WTC11 (cell line): ENCODE measurements around the gene SNX13.

Source experiments
- ESRRA ChIP-seq: sonication (generic); formaldehyde crosslinking; IDR thresholded peaks from 2 replicates; pipeline ENCODE4 v1.8.1; 2022; ENCODE audit warnings: mild to moderate bottlenecking, missing genetic modification reagents, borderline replicate concordance
- SP1 ChIP-seq: sonication (generic); formaldehyde crosslinking; conservative IDR thresholded peaks from 2 replicates; pipeline ENCODE4 v1.8.1; 2022; ENCODE audit warnings: missing genetic modification reagents
- TEAD4 ChIP-seq: sonication (generic); formaldehyde crosslinking; IDR thresholded peaks from 2 replicates; pipeline ENCODE4 v1.8.0; 2022; ENCODE audit warnings: mild to moderate bottlenecking, missing genetic modification reagents
- TF ChIP-seq, protein P1 (sequence below): sonication (generic); formaldehyde crosslinking; IDR thresholded peaks from 2 replicates; pipeline ENCODE4 v1.8.0; 2022; ENCODE audit warnings: mild to moderate bottlenecking, missing genetic modification reagents
- TF ChIP-seq, protein P2 (sequence below): sonication (generic); formaldehyde crosslinking; IDR thresholded peaks from 2 replicates; pipeline ENCODE4 v1.8.0; 2022; ENCODE audit warnings: mild to moderate bottlenecking, missing genetic modification reagents
- TF ChIP-seq, protein P3 (sequence below): sonication (generic); formaldehyde crosslinking; IDR thresholded peaks from 2 replicates; pipeline ENCODE4 v1.8.1; 2022; ENCODE audit warnings: low read depth, mild to moderate bottlenecking, moderate library complexity, missing genetic modification reagents, borderline replicate concordance
- TF ChIP-seq, protein P4 (sequence below): fragments of 200-600 bp; IDR thresholded peaks from 2 replicates; pipeline ENCODE4 v1.8.0; 2022; ENCODE audit warnings: antibody characterized with exemption
- TF ChIP-seq, protein P5 (sequence below): sonication (generic); formaldehyde crosslinking; IDR thresholded peaks from 2 replicates; pipeline ENCODE4 v1.8.1; 2022; ENCODE audit warnings: mild to moderate bottlenecking, missing genetic modification reagents, moderate library complexity, borderline replicate concordance
- TF ChIP-seq, protein P6 (sequence below): sonication (generic); formaldehyde crosslinking; IDR thresholded peaks from 2 replicates; pipeline ENCODE4 v1.8.1; 2022; ENCODE audit warnings: low read depth, missing genetic modification reagents, borderline replicate concordance

DNA sequence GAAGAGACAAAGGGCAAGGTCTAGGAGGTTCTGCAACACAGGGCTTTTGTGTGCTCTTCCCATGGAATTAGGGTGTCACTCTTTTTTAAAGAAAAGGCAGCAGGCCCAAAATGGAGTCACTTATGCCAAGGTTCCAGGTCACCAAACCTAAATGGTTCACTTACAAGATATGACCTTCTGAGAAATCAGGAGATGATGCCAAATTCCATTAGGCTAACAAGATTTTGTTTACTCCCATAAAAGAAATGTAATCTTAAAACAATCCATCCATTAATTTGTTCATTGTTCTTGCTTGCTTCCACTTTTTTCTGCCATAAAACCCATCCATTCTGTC is 158.1 kb downstream of the SNX13 start:
- no peak for TF ChIP-seq TEAD4
- TF ChIP-seq, protein P1, sequence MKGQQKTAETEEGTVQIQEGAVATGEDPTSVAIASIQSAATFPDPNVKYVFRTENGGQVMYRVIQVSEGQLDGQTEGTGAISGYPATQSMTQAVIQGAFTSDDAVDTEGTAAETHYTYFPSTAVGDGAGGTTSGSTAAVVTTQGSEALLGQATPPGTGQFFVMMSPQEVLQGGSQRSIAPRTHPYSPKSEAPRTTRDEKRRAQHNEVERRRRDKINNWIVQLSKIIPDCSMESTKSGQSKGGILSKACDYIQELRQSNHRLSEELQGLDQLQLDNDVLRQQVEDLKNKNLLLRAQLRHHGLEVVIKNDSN, result no peak
- TF ChIP-seq, protein P2, sequence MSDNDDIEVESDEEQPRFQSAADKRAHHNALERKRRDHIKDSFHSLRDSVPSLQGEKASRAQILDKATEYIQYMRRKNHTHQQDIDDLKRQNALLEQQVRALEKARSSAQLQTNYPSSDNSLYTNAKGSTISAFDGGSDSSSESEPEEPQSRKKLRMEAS (CRISPR knock-in tag), result no peak
- TF ChIP-seq, protein P3, sequence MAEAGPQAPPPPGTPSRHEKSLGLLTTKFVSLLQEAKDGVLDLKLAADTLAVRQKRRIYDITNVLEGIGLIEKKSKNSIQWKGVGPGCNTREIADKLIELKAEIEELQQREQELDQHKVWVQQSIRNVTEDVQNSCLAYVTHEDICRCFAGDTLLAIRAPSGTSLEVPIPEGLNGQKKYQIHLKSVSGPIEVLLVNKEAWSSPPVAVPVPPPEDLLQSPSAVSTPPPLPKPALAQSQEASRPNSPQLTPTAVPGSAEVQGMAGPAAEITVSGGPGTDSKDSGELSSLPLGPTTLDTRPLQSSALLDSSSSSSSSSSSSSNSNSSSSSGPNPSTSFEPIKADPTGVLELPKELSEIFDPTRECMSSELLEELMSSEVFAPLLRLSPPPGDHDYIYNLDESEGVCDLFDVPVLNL (CRISPR knock-in tag), result no peak
- TF ChIP-seq, protein P4, sequence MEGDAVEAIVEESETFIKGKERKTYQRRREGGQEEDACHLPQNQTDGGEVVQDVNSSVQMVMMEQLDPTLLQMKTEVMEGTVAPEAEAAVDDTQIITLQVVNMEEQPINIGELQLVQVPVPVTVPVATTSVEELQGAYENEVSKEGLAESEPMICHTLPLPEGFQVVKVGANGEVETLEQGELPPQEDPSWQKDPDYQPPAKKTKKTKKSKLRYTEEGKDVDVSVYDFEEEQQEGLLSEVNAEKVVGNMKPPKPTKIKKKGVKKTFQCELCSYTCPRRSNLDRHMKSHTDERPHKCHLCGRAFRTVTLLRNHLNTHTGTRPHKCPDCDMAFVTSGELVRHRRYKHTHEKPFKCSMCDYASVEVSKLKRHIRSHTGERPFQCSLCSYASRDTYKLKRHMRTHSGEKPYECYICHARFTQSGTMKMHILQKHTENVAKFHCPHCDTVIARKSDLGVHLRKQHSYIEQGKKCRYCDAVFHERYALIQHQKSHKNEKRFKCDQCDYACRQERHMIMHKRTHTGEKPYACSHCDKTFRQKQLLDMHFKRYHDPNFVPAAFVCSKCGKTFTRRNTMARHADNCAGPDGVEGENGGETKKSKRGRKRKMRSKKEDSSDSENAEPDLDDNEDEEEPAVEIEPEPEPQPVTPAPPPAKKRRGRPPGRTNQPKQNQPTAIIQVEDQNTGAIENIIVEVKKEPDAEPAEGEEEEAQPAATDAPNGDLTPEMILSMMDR, result no peak
- TF ChIP-seq ESRRA (CRISPR knock-in tag), result no peak
- TF ChIP-seq SP1, result no peak
- TF ChIP-seq, protein P5, sequence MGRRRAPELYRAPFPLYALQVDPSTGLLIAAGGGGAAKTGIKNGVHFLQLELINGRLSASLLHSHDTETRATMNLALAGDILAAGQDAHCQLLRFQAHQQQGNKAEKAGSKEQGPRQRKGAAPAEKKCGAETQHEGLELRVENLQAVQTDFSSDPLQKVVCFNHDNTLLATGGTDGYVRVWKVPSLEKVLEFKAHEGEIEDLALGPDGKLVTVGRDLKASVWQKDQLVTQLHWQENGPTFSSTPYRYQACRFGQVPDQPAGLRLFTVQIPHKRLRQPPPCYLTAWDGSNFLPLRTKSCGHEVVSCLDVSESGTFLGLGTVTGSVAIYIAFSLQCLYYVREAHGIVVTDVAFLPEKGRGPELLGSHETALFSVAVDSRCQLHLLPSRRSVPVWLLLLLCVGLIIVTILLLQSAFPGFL (CRISPR knock-in tag), result no peak
- TF ChIP-seq, protein P6, sequence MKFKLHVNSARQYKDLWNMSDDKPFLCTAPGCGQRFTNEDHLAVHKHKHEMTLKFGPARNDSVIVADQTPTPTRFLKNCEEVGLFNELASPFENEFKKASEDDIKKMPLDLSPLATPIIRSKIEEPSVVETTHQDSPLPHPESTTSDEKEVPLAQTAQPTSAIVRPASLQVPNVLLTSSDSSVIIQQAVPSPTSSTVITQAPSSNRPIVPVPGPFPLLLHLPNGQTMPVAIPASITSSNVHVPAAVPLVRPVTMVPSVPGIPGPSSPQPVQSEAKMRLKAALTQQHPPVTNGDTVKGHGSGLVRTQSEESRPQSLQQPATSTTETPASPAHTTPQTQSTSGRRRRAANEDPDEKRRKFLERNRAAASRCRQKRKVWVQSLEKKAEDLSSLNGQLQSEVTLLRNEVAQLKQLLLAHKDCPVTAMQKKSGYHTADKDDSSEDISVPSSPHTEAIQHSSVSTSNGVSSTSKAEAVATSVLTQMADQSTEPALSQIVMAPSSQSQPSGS, result no peak
